Testis (tissue), 2 donors: Measurements from ENCODE around the gene UBA52.

Experiments used
- POLR2A ChIP-seq: fragments of 450-650 bp; IDR thresholded peaks from one replicate; pipeline ENCODE4 v1.6.1; 2017; ENCODE audit warnings: antibody characterized with exemption, mild to moderate bottlenecking, moderate library complexity
- TF ChIP-seq, protein P1 (sequence below), 3 experiments: fragments of 450-650 bp in 2 of 3; fragments of 200-600 bp in 1 of 3; sonication (generic) in 1 of 3; IDR thresholded peaks; one replicate each; pipeline ENCODE4 v1.5.1; 2016 to 2019; ENCODE audit warnings: antibody characterized with exemption in 3 of 3, mild to moderate bottlenecking in 2 of 3, moderate library complexity in 1 of 3

DNA sequence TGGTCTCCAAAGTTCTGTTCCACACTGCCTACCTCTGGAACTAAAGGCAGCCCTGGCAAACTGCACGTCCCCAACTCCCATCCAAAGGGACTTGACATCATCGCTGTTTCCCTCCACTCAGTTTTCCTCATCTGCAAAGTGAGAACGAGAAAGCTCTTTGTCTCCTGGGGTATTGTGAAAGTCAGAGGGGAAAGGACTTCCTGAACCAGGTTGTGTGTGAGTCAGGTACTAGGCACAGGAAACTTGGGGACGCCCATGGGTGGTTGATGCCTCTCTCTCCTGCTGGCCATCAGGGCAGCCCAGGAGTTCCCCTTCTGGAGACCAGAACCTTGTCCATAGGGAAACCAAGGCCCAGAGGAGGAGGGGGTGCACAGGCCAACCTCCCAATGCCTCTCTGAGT, 30.2 kb downstream of the UBA52 start:
- TF ChIP-seq, protein P1, sequence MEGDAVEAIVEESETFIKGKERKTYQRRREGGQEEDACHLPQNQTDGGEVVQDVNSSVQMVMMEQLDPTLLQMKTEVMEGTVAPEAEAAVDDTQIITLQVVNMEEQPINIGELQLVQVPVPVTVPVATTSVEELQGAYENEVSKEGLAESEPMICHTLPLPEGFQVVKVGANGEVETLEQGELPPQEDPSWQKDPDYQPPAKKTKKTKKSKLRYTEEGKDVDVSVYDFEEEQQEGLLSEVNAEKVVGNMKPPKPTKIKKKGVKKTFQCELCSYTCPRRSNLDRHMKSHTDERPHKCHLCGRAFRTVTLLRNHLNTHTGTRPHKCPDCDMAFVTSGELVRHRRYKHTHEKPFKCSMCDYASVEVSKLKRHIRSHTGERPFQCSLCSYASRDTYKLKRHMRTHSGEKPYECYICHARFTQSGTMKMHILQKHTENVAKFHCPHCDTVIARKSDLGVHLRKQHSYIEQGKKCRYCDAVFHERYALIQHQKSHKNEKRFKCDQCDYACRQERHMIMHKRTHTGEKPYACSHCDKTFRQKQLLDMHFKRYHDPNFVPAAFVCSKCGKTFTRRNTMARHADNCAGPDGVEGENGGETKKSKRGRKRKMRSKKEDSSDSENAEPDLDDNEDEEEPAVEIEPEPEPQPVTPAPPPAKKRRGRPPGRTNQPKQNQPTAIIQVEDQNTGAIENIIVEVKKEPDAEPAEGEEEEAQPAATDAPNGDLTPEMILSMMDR (IDR thresholded peaks at IDR 0.05): no peak
- TF ChIP-seq POLR2A: no peak
